Activated effector memory CD4-positive, alpha-beta T cell treated with Interleukin-2 at 50 U/mL for 16 hours (primary cell): ENCODE data around the gene PIP5KL1.
"Not testable (repeated sequence)": the region's sequence is repeated elsewhere in the genome, so short reads cannot be mapped to it uniquely, and the experiment has no call there.

ENCODE experiments used
- DNase-seq: peaks from one replicate; pipeline ENCODE4 v3.0.0-alpha.2; 2020

The PIP5KL1 gene

GRCh38 chr9:127885508-127886281 is 44.9 kb downstream of the PIP5KL1 start:
- DNase-seq, result no peak

- no peak for DNase-seq
These were observed 45.5 kb downstream of the PIP5KL1 start for GRCh38 chr9:127884976-127885490.

DNA sequence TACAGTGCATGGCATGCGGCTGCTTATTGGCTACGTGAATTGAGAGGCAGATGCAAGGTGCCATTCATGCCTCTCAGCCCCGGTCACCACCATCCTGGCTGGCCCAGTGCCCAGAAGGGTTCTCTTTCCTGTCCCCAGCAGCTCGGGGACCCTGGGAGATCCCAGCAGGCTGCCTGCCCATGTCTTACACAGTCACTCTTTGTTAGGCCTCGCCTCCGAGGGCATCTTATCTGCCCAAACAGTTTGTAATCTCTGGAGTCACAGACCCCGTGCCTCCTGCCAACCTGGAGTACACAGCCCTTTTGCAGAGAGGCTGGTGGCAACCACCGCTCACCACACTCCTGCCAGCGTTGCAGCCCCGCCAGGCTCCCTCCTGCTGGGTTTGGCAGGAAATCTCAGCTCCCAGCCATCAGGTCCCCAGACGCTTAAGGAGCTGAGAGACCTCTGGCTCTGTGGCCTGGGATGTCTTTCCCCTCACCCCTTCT is 46.1 kb downstream of the PIP5KL1 start:
- no peak for DNase-seq

- DNase-seq, result no peak
These were observed 46.6 kb downstream of the PIP5KL1 start for GRCh38 chr9:127883959-127884358.

DNA sequence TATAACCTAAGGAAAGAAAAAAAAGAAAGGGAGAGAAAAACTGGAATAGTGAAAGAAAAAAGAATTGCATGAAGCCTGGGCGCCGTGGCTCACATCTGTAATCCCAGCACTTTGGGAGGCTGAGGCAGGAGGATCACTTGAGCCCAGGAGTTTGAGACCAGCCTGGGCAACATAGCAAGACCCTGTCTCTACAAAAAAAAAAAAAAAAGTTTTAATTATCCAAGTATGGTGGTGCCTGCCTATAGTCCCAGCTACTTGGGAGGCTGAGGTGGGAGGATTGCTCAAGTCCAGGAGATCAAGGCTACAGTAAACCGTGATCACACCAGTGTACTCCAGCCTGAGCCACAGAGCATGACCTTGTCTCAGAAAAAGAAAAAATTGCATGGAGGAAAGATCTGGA is 48.9 kb downstream of the PIP5KL1 start:
- DNase-seq, result not testable (repeated sequence)

DNA sequence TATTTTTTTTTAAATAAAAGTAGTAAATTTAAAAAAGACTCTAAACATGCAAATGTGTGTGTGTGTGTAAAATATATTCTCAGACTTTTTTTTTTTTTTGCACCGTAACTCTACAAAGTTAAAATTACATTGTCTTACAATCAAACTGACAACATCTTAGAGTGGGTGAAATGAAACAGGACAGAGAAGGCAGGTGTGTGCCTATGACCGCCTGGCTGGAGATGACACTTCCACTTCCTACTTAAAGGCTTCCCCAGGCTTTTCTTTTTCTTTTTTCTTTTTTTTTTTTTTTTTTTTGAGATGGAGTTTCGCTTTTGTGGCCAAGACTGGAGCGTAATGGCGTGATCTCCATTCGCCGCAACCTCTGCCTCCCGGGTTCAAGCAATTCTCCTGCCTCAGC is 50.4 kb downstream of the PIP5KL1 start:
- no peak for DNase-seq

DNA sequence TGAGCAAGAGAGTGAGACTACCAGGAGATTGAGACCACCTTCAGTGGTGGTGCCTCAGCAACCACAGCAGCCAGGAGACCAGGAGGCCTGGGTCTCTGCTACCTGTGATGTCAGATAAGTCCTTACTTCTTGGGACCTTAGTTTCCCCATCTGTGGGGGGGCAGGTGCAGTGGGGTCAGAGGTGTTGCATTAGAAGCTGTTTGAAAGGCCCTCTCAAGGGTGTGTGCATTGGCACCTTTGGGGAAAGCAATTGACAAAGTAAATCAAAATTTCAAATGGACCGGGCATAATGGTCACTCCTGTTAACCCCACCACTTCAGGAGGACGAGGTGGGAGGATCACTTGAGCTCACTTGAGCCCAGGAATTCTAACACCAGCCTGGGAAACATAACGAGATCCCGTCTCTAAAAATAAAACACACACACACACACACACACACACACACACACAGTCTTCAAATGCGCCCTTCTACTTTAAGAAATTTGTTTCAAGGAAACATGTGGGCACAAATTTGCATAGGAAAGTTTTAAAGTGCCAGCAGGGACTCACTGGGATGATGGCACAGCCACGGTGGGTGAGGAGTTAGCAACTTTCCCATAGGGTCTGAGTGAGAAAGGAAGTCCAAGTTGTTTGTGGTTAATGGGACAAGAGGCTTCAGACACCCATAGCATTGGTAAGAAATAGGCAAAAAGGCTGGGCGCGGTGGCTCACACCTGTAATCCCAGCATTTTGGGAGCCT is 51.8 kb downstream of the PIP5KL1 start:
- no peak for DNase-seq

DNA sequence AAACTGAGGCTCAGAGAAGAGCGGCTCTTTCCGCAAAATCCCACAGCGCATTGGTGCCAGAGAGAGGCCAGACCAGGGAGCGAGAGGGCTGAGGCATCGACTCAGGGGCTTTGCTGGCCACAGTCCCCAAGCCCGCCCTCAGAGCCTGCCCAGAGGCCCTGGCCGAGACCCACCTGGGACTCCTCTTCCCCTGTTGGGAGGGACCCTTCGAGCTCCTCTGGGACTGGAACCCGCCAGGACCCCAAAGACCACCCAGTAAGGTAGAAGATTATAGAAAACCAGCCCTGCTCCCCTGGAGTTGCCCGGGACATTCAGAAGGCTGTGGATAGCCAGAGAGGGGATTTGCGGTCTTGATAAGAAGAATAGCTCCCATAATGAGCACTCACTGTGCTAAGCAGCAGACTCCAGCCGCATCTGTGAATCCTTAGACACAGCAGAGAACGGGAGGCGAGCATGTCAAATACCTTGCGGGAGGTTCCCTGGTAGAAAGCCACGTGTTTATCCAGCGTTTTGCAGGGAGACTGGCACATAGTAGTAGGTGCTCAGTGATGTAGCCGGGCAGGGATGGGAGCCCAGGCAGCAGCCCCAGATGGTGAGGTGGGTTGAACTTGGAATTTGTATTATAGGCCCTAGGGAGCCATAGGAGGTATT is 52.5 kb downstream of the PIP5KL1 start:
- DNase-seq, result no peak

- no peak for DNase-seq
These were observed 53.0 kb downstream of the PIP5KL1 start, which contains the start of gene AK1 for GRCh38 chr9:127877566-127877998. Gene AK1, minus strand, starts transcription at chr9:127877675. Its CDS starts 3,058 bp downstream, at chr9:127874617.

DNA sequence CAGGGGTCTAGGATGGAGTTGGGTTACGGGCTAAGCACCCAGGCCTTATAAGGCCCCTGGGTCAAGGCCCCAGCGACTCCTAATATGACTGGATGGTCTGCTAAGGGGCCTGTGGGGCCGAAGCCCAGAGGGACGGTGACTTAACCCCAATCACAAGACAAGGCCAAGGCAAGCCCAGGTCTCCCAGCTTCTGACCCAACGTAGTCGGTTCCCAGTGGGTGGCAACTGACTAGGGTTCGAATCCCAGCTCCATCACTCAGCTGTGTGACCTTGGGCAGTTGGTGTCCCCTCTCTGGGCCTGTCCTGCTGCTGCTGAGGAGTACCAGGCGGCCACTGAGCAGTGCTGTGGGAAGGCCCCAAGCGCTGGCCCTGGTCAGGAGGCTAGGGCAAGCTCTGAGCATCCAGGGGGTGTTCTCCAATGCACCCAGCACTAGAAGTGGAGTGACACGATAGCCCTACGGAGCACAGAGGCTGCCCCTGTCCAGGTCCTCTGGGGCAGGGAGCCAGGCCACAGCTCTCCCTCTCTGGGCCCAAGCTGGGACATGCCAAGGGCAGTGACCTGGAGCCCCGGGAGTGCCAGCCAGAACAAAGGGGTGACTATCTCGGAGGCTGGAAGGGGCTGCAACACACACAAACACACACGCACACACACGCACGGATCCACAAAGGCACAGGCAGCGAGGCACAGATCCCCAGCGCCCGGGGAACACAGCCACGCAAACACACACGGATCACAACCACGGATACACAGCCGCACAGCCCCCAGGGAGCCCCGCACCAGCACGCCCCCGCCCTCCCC is 53.6 kb downstream of the PIP5KL1 start:
- DNase-seq, result no peak

DNA sequence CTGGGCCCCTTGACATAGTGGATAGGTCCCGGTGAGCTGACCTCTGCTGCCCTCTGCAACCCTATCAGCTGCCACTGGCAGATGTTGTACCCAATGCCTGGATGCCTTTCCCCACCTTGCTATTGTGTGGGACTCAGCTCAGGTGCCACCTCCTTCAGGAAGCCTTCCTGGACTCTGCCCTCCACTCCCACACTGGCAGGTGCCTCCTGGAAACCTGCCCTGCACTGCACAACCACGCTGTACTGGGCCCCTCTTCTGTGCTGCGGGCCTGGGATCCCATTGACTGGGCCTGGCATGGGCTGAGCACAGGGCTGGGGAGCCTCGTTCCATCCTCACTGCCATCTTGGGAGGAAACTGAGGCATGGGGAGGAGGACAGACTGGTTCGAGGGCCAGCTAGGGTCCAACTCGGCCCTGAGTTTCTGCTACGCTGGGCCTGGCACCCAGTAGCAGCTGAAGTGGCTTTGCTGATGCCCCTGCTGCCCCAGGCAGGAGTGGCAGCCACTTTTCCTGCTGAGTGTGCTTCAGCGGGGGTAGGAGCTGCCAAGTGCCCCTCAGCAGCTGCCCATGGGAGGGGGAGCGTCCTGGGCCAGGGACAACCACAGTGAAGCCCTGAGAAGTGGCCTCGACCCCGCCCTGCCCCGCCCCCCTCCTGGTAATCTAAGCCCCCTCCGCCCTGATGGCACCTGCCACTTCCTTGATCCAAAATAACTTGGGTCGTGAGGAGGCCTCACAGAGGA is 54.4 kb downstream of the PIP5KL1 start:
- DNase-seq, result no peak

GRCh38 chr9:127875306-127875966 is 55.1 kb downstream of the PIP5KL1 start:
- no peak for DNase-seq

- no peak for DNase-seq
These were observed 56.0 kb downstream of the PIP5KL1 start for GRCh38 chr9:127874301-127875221.

GRCh38 chr9:127873886-127874285 is 56.7 kb downstream of the PIP5KL1 start:
- DNase-seq, result no peak

DNA sequence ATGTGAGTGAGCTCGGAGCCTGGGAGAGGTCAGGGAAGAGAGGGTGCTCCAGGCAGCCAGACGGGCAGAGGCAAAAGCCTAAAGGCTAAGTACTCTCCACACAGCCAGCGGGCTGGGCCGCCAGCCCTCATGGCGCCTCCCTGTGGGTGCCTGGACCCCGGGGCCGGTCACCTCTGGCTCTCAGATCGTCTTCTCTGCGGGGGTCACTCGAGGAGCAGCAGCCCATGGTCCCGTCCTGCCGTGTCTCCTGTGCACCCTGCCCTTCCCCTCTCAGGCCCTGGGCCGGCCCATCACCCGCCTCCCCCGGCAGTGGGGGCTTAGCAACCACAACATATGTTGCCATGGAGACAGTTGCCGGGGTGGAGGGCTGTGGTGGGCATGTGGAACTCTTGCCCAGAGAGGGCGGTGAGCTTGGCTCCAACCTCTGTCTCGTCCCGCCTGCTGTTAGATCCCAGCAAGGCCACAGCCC is 57.3 kb downstream of the PIP5KL1 start:
- DNase-seq, result no peak

DNA sequence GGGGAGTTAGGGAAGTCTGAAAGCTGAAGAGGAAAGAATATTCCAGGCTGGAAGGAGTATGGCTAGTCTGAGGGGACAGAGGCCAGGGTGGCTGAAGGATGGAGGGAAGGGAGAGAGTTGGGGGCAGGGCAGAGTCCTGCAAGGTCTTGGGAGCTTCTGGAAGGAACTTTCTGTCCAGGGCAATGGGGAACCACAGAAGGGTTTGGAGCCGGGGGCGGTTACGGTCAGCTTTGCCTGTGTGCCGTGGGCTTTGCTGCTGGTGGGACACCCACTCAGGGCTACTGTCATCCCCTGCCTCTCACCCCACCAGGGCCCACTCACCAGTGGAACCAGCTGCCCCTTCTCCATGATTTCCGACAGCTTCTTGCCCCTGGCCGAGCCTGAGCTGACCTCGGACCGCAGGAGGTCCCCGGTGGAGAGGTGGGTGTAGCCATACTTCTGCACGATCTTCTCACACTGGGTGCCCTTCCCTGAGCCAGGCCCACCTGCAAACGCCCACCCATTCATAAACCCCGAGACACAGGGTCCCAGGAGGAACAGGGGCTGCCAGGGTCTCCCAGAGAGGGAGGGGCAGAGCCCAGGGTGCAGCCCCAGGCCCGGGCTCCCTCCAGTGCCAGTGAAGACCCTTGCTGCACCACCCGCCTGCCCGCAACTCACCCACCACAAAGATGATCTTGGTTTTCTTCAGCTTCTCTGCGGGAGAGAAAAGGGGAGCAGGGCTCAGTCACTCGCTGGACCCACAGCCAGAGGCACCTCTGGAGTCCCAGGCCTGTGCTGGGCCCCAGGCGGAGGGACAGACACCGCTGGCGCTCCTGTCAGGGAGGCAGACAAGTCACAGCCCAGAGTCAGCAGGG is 58.0 kb downstream of the PIP5KL1 start:
- no peak for DNase-seq

- no peak for DNase-seq
These were observed 59.0 kb downstream of the PIP5KL1 start for GRCh38 chr9:127871531-127871930.

GRCh38 chr9:127870887-127871286 is 59.7 kb downstream of the PIP5KL1 start:
- no peak for DNase-seq
